HCT116 (cell line): ENCODE data around the gene ILDR2. TPM values are rescaled to one million over a fixed set of nuclear protein-coding genes. Genes with fewer than 3 reads are reported as not detected.
"Not testable (repeated sequence)": the region's sequence is repeated elsewhere in the genome, so short reads cannot be mapped to it uniquely, and the experiment has no call there.

Source experiments
- ATAC-seq: fragments of 200-7000 bp; cut with Tn5 transposase; 2 replicates; pipeline ENCODE4 v1.9.1; 2020; ENCODE audit warnings: mild to moderate bottlenecking, moderate library complexity
- BruUV-seq: library from RNA; stranded (reverse); fragments of 400-500 nt; replicated peaks from 2 replicates; lab custom pipeline; 2021; lab: Mats Ljungman, UMichigan
- CTCF ChIA-PET: fragments of 300-600 bp; sonication (Branson Sonifier 250); formaldehyde crosslinking; loops from one replicate; lab custom pipeline; 2021; ENCODE audit warnings: antibody characterized with exemption; lab: Charles Lee
- POLR2A ChIA-PET: fragments of 300-600, 350-600 bp; sonication (Branson Sonifier 250); formaldehyde crosslinking; loops from one replicate; lab custom pipeline; 2021; ENCODE audit warnings: antibody characterized with exemption; lab: Charles Lee
- RAD21 ChIA-PET, 2 experiments: fragments of 300-600 bp; sonication (Branson Sonifier 250); formaldehyde crosslinking; loops; one replicate each; lab custom pipeline; 2023; ENCODE audit warnings: low total read pairs in 2 of 2; ENCODE audit not compliant: uncharacterized antibody in 2 of 2, unreplicated experiment in 2 of 2, low non-redundant PET in 1 of 2; lab: Charles Lee
- DNase-seq: peaks from one replicate; pipeline ENCODE4 v3.0.0-alpha.2; 2010; ENCODE audit warnings: low read depth, low spot score
- H2AFZ ChIP-seq: fragments of 200-600 bp; shearing (Covaris generic), sonication (generic); 2 replicates; pipeline ENCODE4 v1.6.1; 2017; ENCODE audit warnings: low read depth, mixed run types, mixed read lengths, antibody characterized with exemption, low read length; ENCODE audit not compliant: poor library complexity, severe bottlenecking
- H3K27ac ChIP-seq: 2 replicates; pipeline ENCODE4 v1.5.1; 2012; ENCODE audit warnings: low read depth, low read length
- H3K27me3 ChIP-seq: fragments of 200-600 bp; sonication (generic); 2 replicates; pipeline ENCODE4 v1.6.1; 2016; ENCODE audit warnings: mixed run types, low read length, mixed read lengths; ENCODE audit not compliant: insufficient read depth
- H3K36me3 ChIP-seq, 2 experiments: fragments of 200-500 bp in 1 of 2; fragments of 200-600 bp in 1 of 2; sonication (Bioruptor generic) in 1 of 2; sonication (generic) in 1 of 2; 2 replicates each; pipeline versions ENCODE4 v1.5.1 to v1.6.1; 2014 to 2016; ENCODE audit warnings: low read length in 2 of 2, inconsistent platforms in 1 of 2, mixed read lengths in 1 of 2, mixed run types in 1 of 2; ENCODE audit not compliant: insufficient read depth in 2 of 2, control insufficient read depth in 1 of 2
- H3K4me1 ChIP-seq, 2 experiments: fragments of 200-600 bp in 1 of 2; sonication (generic) in 1 of 2; 2 replicates each; pipeline versions ENCODE4 v1.5.1 to v1.6.1; 2012 to 2017; ENCODE audit warnings: low read length in 2 of 2, inconsistent platforms in 1 of 2, mild to moderate bottlenecking in 1 of 2, mixed read lengths in 1 of 2, mixed run types in 1 of 2, moderate library complexity in 1 of 2; ENCODE audit not compliant: insufficient read depth in 2 of 2, control insufficient read depth in 1 of 2
- H3K4me2 ChIP-seq: fragments of 200-600 bp; sonication (generic); 2 replicates; pipeline ENCODE4 v1.6.1; 2017; ENCODE audit warnings: mixed run types, low read length, mixed read lengths
- H3K4me3 ChIP-seq, 2 experiments: fragments of 200-600 bp in 1 of 2; sonication (generic) in 1 of 2; replicated peaks in 1 of 2; 2 replicates each; pipeline ENCODE4 v1.5.1; 2011 to 2016; ENCODE audit warnings: low read length in 2 of 2, control low read depth in 1 of 2, low read depth in 1 of 2, mild to moderate bottlenecking in 1 of 2, mixed read lengths in 1 of 2, mixed run types in 1 of 2
- H3K79me2 ChIP-seq: fragments of 200-600 bp; sonication (generic); 2 replicates; pipeline ENCODE4 v1.6.1; 2017; ENCODE audit warnings: mild to moderate bottlenecking, mixed run types, low read length, moderate library complexity, mixed read lengths; ENCODE audit not compliant: insufficient read depth
- H3K9ac ChIP-seq: fragments of 200-600 bp; sonication (generic); 2 replicates; pipeline ENCODE4 v1.6.1; 2016; ENCODE audit warnings: low read length, mixed read lengths
- H3K9me2 ChIP-seq: fragments of 200-600 bp; sonication (generic), shearing (Covaris generic); 2 replicates; pipeline ENCODE4 v1.6.1; 2017; ENCODE audit warnings: mixed run types, mild to moderate bottlenecking, moderate library complexity; ENCODE audit not compliant: insufficient read depth
- H3K9me3 ChIP-seq, 2 experiments: fragments of 200-500 bp in 1 of 2; fragments of 200-600 bp in 1 of 2; sonication (Bioruptor generic) in 1 of 2; sonication (generic) in 1 of 2; 2 replicates each; pipeline ENCODE4 v1.6.1; 2014 to 2017; ENCODE audit warnings: low read length in 2 of 2, mixed read lengths in 2 of 2, inconsistent platforms in 1 of 2, low read depth in 1 of 2, mild to moderate bottlenecking in 1 of 2, mixed run types in 1 of 2, moderate library complexity in 1 of 2; ENCODE audit not compliant: control insufficient read depth in 1 of 2, insufficient read depth in 1 of 2
- H4K20me1 ChIP-seq: fragments of 200-600 bp; sonication (generic), shearing (Covaris generic); 2 replicates; pipeline ENCODE4 v1.6.1; 2017; ENCODE audit warnings: mixed run types, mild to moderate bottlenecking, moderate library complexity; ENCODE audit not compliant: insufficient read depth
- CTCF ChIP-seq, 3 experiments: fragments of 200-600 bp in 1 of 3; sonication (generic) in 1 of 3; IDR thresholded peaks in 2 of 3; conservative IDR thresholded peaks in 1 of 3; 2 replicates each; pipeline ENCODE4 v1.5.1; 2012 to 2017; ENCODE audit warnings: low read depth in 2 of 3, low read length in 2 of 3, antibody characterized with exemption in 1 of 3, borderline replicate concordance in 1 of 3, control low read depth in 1 of 3, mild to moderate bottlenecking in 1 of 3, mixed read lengths in 1 of 3, mixed run types in 1 of 3, moderate library complexity in 1 of 3; ENCODE audit not compliant: insufficient read depth in 1 of 3
- EGR1 ChIP-seq: IDR thresholded peaks from 2 replicates; pipeline ENCODE4 v1.6.1; 2012; ENCODE audit warnings: low read depth
- FOSL1 ChIP-seq: IDR thresholded peaks from 2 replicates; pipeline ENCODE4 v1.6.1; 2012; ENCODE audit warnings: low read depth
- JUND ChIP-seq: IDR thresholded peaks from 2 replicates; pipeline ENCODE4 v1.6.1; 2012
- POLR2AphosphoS5 ChIP-seq: IDR thresholded peaks from 2 replicates; pipeline ENCODE4 v1.6.1; 2011; ENCODE audit warnings: mild to moderate bottlenecking, low read depth, low read length, moderate library complexity
- SIN3A ChIP-seq: IDR thresholded peaks from 2 replicates; pipeline ENCODE4 v1.6.1; 2012; ENCODE audit warnings: low read depth
- SP1 ChIP-seq: IDR thresholded peaks from 2 replicates; pipeline ENCODE4 v1.6.1; 2012; ENCODE audit warnings: low read depth
- intact Hi-C: fragments of 100-400 bp; cut with micrococcal nuclease; formaldehyde crosslinking; loops from 2 replicates; pipeline ENCODE4 v1.10.0; 2022
- total RNA-seq: library from RNA; stranded (reverse); gene quantifications from one replicate; pipeline ENCODE4 v1.2.1, GENCODE V29; 2021; ENCODE audit not compliant: unreplicated experiment

ILDR2 gene
- total RNA-seq, 1 experiment from 2014 or later, result 2.4 TPM

- intact Hi-C loops, H2AFZ ChIP-seq, BruUV-seq, H3K27me3 ChIP-seq, RAD21 ChIA-PET, POLR2A ChIA-PET, H4K20me1 ChIP-seq, H3K9ac ChIP-seq, CTCF ChIA-PET, H3K9me2 ChIP-seq, ATAC-seq, H3K4me3 ChIP-seq, H3K27ac ChIP-seq, H3K4me2 ChIP-seq, H3K9me3 ChIP-seq, H3K36me3 ChIP-seq: not testable (repeated sequence)
- peaks cover 24% of the 10 kb centered on the region for H3K79me2 ChIP-seq
- peak; percentile 60 for TF ChIP-seq SP1
- peaks cover 15 to 21% of the 10 kb centered on the region in 2 experiments for H3K4me1 ChIP-seq
- DNase-seq, result peak; percentile 8
Measured at GRCh38 chr1:166878173-166878917, 97.0 kb downstream of the ILDR2 start.

GRCh38 chr1:166876540-166876838 is 98.9 kb downstream of the ILDR2 start:
- Histone ChIP-seq H3K36me3 (no peaks in the 10 kb centered on the region), H3K4me1 (peaks cover 15 to 21% of the 10 kb centered on the region in 2 experiments), H2AFZ (peak overlapping the region; percentile 84), H3K79me2 (peaks cover 42% of the 10 kb centered on the region), H3K27ac (no peak overlapping the region), H3K4me2 (peak overlapping the region; percentile 88), H3K27me3 (no peaks in the 10 kb centered on the region), H3K9me2 (no peaks in the 10 kb centered on the region; the same call in 1 of the 2 replicates), H3K4me3 (peak overlapping the region; percentile 69 to 71), H3K9ac (peak overlapping the region; percentile 91), H3K9me3 (no peaks in the 10 kb centered on the region), H4K20me1 (0 out of 2 replicates have a peak, but pooled peaks cover 2% of the 10 kb centered on the region)
- ATAC-seq (no peak), DNase-seq (no peak)
- intact Hi-C loops, result no loop called here
- no TSS peak for BruUV-seq
- TF ChIP-seq CTCF (IDR thresholded peaks at IDR 0.05 in 2 of 3, conservative IDR thresholded peaks at IDR 0.05 in 1 of 3; ENCODE audit: borderline replicate concordance in 1 of 3, insufficient read depth in 1 of 3, low read depth in 2 of 3, low read length in 2 of 3) (peak in 1 of 3 experiments; percentile 25; a peak in 3 of 6 replicates), POLR2AphosphoS5 (peak; percentile 49; the same call in 1 of the 2 replicates), FOSL1 (peak; percentile 21; the same call in 1 of the 2 replicates), JUND (no peak), EGR1 (no peak), SIN3A (no peak; the same call in 1 of the 2 replicates)
- ChIA-PET RAD21 (no interaction called here), CTCF (interaction anchor here (1.6 to 2.0 kb wide), 2 partner anchors 33 to 182 kb away, joined by 8 to 11 read pairs; no protein-coding TSS in a partner anchor), POLR2A (interaction anchor here (0.8 kb wide), 2 partner anchors 9 to 38 kb away, joined by 3 read pairs; partner anchors contain the start of gene POGK)
